SK-N-MC (cell line): ENCODE results near the gene BORCS8.

ENCODE experiments used
- EZH2 ChIP-seq: fragments of 200-600 bp; sonication (generic); IDR thresholded peaks from one replicate; pipeline ENCODE4 v1.6.1; 2017; ENCODE audit warnings: antibody characterized with exemption
- FOXP2 ChIP-seq: optimal IDR thresholded peaks from 2 replicates; pipeline ENCODE3; 2011; ENCODE audit warnings: mild to moderate bottlenecking, moderate library complexity; ENCODE audit not compliant: insufficient read depth; ENCODE audit errors: extremely low read length, control extremely low read depth
- POLR2AphosphoS5 ChIP-seq: IDR thresholded peaks from 2 replicates; pipeline ENCODE4 v1.6.1; 2012; ENCODE audit warnings: mild to moderate bottlenecking, low read depth, low read length, borderline replicate concordance

- TF ChIP-seq EZH2 (no peak), POLR2AphosphoS5 (no peak), FOXP2 (no peak)
These were observed 2.0 kb upstream of the BORCS8 start for GRCh38 chr19:19193926-19194325.
